ENCODE data around the gene USP6NL. TPM values are rescaled to one million over a fixed set of nuclear protein-coding genes. Genes with fewer than 3 reads are reported as not detected.
A peak's percentile ranks its signal among the peaks of the same experiment; 100 is the strongest.

Gene USP6NL
- total RNA-seq, 4 donors from 2014 or later = 19.6 to 29.4 (median 25.2) TPM

DNA sequence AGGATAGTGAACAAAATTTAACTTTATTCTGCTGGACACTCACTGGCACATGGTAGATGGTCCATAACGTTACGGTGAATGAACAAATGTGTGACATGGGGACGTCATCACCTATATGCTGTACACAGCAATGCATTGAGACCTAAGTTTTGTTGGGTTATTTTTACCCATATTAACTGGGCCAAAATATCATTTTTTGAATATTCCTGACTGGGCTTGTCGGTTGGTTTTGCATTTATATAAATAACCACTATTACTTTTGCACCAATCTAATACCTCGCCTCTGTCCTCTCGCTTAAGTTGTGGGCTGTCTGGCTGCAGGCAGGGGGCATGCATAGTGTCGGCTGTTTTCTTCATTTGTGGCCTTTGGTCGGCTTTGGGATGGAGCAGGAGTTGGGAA is 161.7 kb downstream of the USP6NL start:
- intact Hi-C loops (cut with DNase I; ENCODE audit: low total_unique reads) = no loop called here
- no peak overlapping the region for H3K4me3 ChIP-seq (ENCODE audit: low read depth, poor library complexity, severe bottlenecking)
- DNase-seq (ENCODE audit: low spot score in 2 of 2) = no peak
- no peak for TF ChIP-seq POLR2A (IDR thresholded peaks at IDR 0.05)
- TF ChIP-seq, protein P1, sequence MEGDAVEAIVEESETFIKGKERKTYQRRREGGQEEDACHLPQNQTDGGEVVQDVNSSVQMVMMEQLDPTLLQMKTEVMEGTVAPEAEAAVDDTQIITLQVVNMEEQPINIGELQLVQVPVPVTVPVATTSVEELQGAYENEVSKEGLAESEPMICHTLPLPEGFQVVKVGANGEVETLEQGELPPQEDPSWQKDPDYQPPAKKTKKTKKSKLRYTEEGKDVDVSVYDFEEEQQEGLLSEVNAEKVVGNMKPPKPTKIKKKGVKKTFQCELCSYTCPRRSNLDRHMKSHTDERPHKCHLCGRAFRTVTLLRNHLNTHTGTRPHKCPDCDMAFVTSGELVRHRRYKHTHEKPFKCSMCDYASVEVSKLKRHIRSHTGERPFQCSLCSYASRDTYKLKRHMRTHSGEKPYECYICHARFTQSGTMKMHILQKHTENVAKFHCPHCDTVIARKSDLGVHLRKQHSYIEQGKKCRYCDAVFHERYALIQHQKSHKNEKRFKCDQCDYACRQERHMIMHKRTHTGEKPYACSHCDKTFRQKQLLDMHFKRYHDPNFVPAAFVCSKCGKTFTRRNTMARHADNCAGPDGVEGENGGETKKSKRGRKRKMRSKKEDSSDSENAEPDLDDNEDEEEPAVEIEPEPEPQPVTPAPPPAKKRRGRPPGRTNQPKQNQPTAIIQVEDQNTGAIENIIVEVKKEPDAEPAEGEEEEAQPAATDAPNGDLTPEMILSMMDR (IDR thresholded peaks at IDR 0.05) = no peak
- WGBS, 2 donors = 81 to 84% methylated on average over 8 of the region's 8 CpGs

DNA sequence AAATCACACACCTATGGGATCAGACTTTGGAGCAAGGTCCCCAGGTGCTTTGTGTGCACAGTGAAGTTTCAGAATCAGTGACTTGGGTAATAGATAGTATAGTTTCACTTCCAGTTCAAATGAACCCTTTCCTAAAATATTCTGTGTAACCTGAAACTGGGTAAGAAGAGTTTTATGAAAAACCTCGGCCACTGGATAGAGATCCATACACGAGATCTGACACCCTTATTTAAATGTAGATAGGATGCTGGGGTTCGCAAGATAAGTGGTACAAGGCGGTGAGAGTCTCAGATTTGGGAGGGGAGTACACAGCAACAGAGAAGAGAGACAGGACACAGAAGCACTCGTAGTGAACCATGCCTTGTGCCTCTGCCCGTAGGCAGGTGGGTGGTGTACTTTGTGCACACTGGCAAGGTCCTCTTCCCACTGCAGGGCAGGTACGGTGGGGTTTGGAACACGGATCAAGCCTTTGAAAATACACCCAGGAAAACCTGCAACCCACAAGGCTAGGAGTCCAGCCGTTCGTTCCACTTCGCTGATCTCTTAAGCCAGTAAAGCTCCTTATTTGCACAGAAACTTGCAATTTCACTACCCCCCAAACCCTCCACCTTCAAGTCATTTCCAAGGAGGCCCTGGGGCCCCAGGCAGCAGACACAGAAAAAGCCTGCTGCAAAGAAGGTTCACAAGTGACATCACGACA is 162.8 kb downstream of the USP6NL start:
- 59 to 70% methylated on average over 12 of the region's 12 CpGs for WGBS, 2 donors
- intact Hi-C loops (cut with DNase I; ENCODE audit: low total_unique reads) = no loop called here
- DNase-seq (ENCODE audit: low spot score in 2 of 2) = no peak
- TF ChIP-seq, protein P1 (IDR thresholded peaks at IDR 0.05) = no peak
- no peak for TF ChIP-seq POLR2A (IDR thresholded peaks at IDR 0.05)
- no peak overlapping the region for H3K4me3 ChIP-seq (ENCODE audit: low read depth, poor library complexity, severe bottlenecking)

DNA sequence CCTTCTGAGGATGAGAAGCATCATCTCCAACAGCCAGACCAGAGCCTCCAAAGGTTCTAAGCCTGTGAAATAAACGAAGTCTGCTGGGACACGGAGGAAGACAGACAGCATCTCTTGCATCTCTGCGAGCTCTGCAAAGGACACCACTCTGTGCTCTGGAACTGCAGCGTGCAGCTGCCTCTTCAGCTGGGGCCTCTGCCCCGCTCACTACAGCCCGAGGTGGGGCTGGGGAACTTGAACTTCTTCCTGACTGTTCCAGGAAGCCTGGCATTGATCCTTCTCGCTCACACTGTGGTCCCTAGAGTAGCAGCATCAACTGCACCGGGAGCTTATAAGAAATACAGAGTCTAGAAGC is 163.3 kb downstream of the USP6NL start:
- DNase-seq (ENCODE audit: low spot score in 2 of 2) = no peak
- WGBS, 2 donors = 47 to 57% methylated on average over 8 of the region's 8 CpGs
- no peak overlapping the region for H3K4me3 ChIP-seq (ENCODE audit: low read depth, poor library complexity, severe bottlenecking)
- intact Hi-C loops (cut with DNase I; ENCODE audit: low total_unique reads) = no loop called here
- no peak for TF ChIP-seq POLR2A (IDR thresholded peaks at IDR 0.05)
- TF ChIP-seq, protein P1 (IDR thresholded peaks at IDR 0.05) = no peak

DNA sequence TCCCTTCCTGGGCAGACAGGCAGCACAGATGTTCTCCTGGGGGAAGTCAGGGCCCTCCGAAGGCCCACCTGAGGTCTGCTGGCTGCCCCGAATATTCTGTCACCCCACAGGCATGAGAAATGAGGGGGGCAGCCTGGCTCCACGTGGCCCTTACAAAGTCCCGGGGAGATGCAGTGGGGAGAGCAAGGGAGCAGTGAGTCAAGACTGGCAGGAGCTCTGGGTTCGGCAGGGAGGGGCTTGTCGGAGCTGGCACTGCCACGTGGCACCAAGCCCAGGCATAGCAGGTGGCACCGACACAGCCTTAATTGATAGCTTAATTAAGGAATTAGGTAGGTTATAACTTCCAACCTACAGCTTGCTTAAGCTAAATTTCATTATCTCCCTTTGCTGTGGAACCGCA is 163.9 kb downstream of the USP6NL start:
- H3K4me3 ChIP-seq (ENCODE audit: low read depth, poor library complexity, severe bottlenecking) = no peak overlapping the region
- 42 to 58% methylated on average over 9 of the region's 9 CpGs for WGBS, 2 donors
- DNase-seq (ENCODE audit: low spot score in 2 of 2) = peak in 1 of 2 donors; percentile 76
- TF ChIP-seq, protein P1 (IDR thresholded peaks at IDR 0.05) = no peak
- no peak for TF ChIP-seq POLR2A (IDR thresholded peaks at IDR 0.05)
- intact Hi-C loops (cut with DNase I; ENCODE audit: low total_unique reads) = no loop called here

DNA sequence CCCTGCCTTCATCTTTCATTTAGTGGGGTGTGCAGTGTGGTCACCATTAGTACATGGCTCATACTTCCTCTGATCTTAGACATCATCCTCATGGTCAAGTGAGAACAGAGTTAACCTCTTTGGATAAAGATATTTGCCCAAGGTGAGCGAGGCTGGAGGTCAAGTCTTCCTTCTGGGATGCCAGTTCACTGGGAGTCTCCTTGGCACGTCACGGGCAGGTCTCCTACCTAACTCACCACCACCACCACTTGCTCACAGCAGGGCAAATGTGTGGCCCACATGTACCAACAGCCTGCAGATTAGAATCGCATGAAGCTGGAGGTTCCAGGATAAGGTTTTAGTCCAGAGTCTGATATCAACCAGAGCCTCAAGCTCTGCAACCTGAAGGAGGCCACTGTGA is 164.6 kb downstream of the USP6NL start:
- TF ChIP-seq, protein P1 (IDR thresholded peaks at IDR 0.05) = no peak
- no peak for TF ChIP-seq POLR2A (IDR thresholded peaks at IDR 0.05)
- intact Hi-C loops (cut with DNase I; ENCODE audit: low total_unique reads) = no loop called here
- H3K4me3 ChIP-seq (ENCODE audit: low read depth, poor library complexity, severe bottlenecking) = no peak overlapping the region
- no peak for DNase-seq (ENCODE audit: low spot score in 2 of 2)
- WGBS, 2 donors = 90 to 91% methylated on average over 4 of the region's 4 CpGs

DNA sequence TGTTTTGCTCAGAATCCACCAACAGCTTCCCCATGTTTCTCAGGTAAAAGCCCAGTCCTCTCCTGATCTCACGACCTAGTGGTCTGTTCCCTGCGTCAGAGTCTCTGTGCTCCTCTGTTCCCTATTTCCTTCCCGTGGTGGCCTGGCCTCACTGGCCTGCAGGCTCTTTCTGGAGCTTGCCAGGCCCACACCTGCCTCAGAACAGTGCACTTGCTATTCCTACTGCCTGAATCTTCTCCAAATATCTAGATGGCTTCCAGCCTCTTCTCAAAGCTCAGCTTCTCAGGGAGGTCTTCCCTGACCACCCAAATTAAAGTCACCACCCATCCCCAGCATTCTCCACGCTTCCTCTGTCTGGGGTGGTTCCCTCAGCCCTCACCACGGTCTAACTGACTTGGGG is 165.3 kb downstream of the USP6NL start:
- peak in 1 of 2 donors; percentile 40 for DNase-seq (ENCODE audit: low spot score in 2 of 2)
- intact Hi-C loops (cut with DNase I; ENCODE audit: low total_unique reads) = no loop called here
- 70 to 74% methylated on average over 5 of the region's 5 CpGs for WGBS, 2 donors
- TF ChIP-seq, protein P1 (IDR thresholded peaks at IDR 0.05) = no peak
- no peak for TF ChIP-seq POLR2A (IDR thresholded peaks at IDR 0.05)
- no peak overlapping the region for H3K4me3 ChIP-seq (ENCODE audit: low read depth, poor library complexity, severe bottlenecking)

Data from lower leg skin (tissue), 4 donors.